Upper lobe of left lung (tissue), 4 donors: ENCODE results near the gene LASP1.

Experiments used
- CTCF ChIP-seq, 6 experiments: fragments of 450-650 bp in 4 of 6; fragments of 200-600 bp in 2 of 6; sonication (generic) in 2 of 6; IDR thresholded peaks; one replicate each; pipeline ENCODE4 v1.5.1; 2016 to 2019; ENCODE audit warnings: antibody characterized with exemption in 6 of 6
- POLR2A ChIP-seq, 4 donors: fragments of 450-650 bp; IDR thresholded peaks; one replicate each; pipeline ENCODE4 v1.5.1; 2016 to 2017; ENCODE audit warnings: antibody characterized with exemption in 4 of 4, mild to moderate bottlenecking in 2 of 4
- POLR2AphosphoS5 ChIP-seq, 2 donors: sonication (generic); formaldehyde crosslinking; IDR thresholded peaks; one replicate each; pipeline ENCODE4 v1.5.1; 2017; ENCODE audit warnings: antibody characterized with exemption in 2 of 2

- TF ChIP-seq CTCF (IDR thresholded peaks at IDR 0.05) (no peak), POLR2AphosphoS5 (IDR thresholded peaks at IDR 0.05) (peak in 1 of 2 donors; percentile 44), POLR2A (IDR thresholded peaks at IDR 0.05) (no peak)
Measured at GRCh38 chr17:38897176-38897575, 27.3 kb downstream of the LASP1 start.
